SK-MEL-5 (cell line): ENCODE results near the gene BDKRB2. TPM values are rescaled to one million over a fixed set of nuclear protein-coding genes. Genes with fewer than 3 reads are reported as not detected.

Experiments
- DNase-seq: peaks from one replicate; pipeline ENCODE4 v3.0.0-alpha.2; 2016; ENCODE audit warnings: low read depth, low spot score
- in situ Hi-C: cut with HindIII; loops from 2 replicates; pipeline ENCODE4 v1.10.0; 2016; ENCODE audit warnings: low sequenced_read_pairs, high pct_unique_total_duplicates, low pct_unique_long_range_greater_than_20kb
- polyA plus RNA-seq, 2 experiments: library from polyadenylated mRNA; depleted of rRNA; stranded (reverse); fragments of >200 nt; gene quantifications; 2 replicates each; pipeline ENCODE4 v1.2.3, GENCODE V29; 2015
- total RNA-seq: library from RNA; depleted of rRNA; stranded (reverse); fragments of >200 nt; shearing (Covaris generic); gene quantifications from 2 replicates; pipeline ENCODE4 v1.2.3, GENCODE V29; 2014; rRNA removed

The BDKRB2 gene
- total RNA-seq, result not detected in 2 replicates
- not detected in 2 replicates for polyA plus RNA-seq (2015; cell fraction: cytosol; rRNA removed)
- not detected in 2 replicates for polyA plus RNA-seq (2015; cell fraction: nucleus; rRNA removed)

GRCh38 chr14:96204151-96205058, at the start of gene BDKRB2:
Gene BDKRB2 (plus strand): TSS chr14:96204839. CDS start chr14:96237108, 32,269 bp downstream.
- in situ Hi-C loops, result no loop called here

GRCh38 chr14:96154900-96155299, 49.7 kb upstream of the BDKRB2 start:
- in situ Hi-C loops, result no loop called here
- DNase-seq, result no peak

More at GRCh38 chr14:96204151-96205058, at the start of gene BDKRB2:
- peak; percentile 22 for DNase-seq

- in situ Hi-C loops, result no loop called here
- no peak for DNase-seq
Observed at GRCh38 chr14:96156804-96157760, 47.6 kb upstream of the BDKRB2 start.

GRCh38 chr14:96158735-96159134, 45.9 kb upstream of the BDKRB2 start:
- no peak for DNase-seq
- in situ Hi-C loops, result no loop called here

GRCh38 chr14:96160076-96160912, 44.3 kb upstream of the BDKRB2 start:
- in situ Hi-C loops, result no loop called here

GRCh38 chr14:96160913-96161310, 43.7 kb upstream of the BDKRB2 start:
- in situ Hi-C loops, result no loop called here
- DNase-seq, result no peak

More at GRCh38 chr14:96160076-96160912, 44.3 kb upstream of the BDKRB2 start:
- DNase-seq, result no peak

- no peak for DNase-seq
- in situ Hi-C loops, result no loop called here
Observed at GRCh38 chr14:96161636-96162035, 43.0 kb upstream of the BDKRB2 start.

- DNase-seq, result no peak
- in situ Hi-C loops, result no loop called here
Observed at GRCh38 chr14:96162265-96162664, 42.4 kb upstream of the BDKRB2 start.

GRCh38 chr14:96162741-96163140, 41.9 kb upstream of the BDKRB2 start:
- no peak for DNase-seq
- in situ Hi-C loops, result no loop called here

- in situ Hi-C loops, result no loop called here
- DNase-seq, result no peak
Observed at GRCh38 chr14:96164861-96165490, 39.7 kb upstream of the BDKRB2 start.

- in situ Hi-C loops, result no loop called here
- DNase-seq, result no peak
Observed at GRCh38 chr14:96165493-96166436, 38.9 kb upstream of the BDKRB2 start.

GRCh38 chr14:96166461-96167223, 38.0 kb upstream of the BDKRB2 start:
- DNase-seq, result no peak
- in situ Hi-C loops, result no loop called here

GRCh38 chr14:96167224-96168148, 37.2 kb upstream of the BDKRB2 start:
- DNase-seq, result no peak
- in situ Hi-C loops, result no loop called here

- in situ Hi-C loops, result no loop called here
- no peak for DNase-seq
Observed at GRCh38 chr14:96168581-96168980, 36.1 kb upstream of the BDKRB2 start.
